A172 (cell line): ENCODE data around the gene XYLT1. TPM values are rescaled to one million over a fixed set of nuclear protein-coding genes. Genes with fewer than 3 reads are reported as not detected.

ENCODE experiments used
- DNase-seq: peaks from one replicate; pipeline ENCODE4 v3.0.0-alpha.2; 2015; ENCODE audit warnings: low spot score
- total RNA-seq: library from RNA; depleted of rRNA; stranded (reverse); fragments of >200 nt; shearing (Covaris generic); gene quantifications from 2 replicates; pipeline ENCODE4 v1.2.3, GENCODE V29; 2014

Gene XYLT1
- total RNA-seq, 1 experiment from 2014 or later: not detected

DNA sequence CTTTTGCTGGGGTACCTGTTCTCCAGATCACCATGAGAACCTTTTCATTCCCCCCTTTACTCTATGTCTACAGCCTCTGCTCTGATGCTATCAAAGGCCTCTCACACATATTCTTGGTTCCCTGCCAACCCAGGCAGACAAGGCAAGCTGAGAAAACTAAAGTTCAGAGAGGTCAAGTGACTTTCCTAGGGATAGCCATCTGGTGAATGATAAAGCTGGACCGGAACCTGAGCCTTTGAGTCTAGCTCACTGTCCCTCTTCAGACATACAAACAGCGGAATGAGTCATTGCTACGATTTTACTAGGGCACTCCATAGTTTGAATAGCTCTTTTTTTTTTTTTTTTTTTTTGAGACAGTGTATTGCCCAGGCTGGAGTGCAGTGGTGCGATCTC lies 73.3 kb downstream of the XYLT1 start:
- no peak for DNase-seq

GRCh38 chr16:17396762-17397498 lies 73.8 kb downstream of the XYLT1 start:
- DNase-seq: no peak

DNA sequence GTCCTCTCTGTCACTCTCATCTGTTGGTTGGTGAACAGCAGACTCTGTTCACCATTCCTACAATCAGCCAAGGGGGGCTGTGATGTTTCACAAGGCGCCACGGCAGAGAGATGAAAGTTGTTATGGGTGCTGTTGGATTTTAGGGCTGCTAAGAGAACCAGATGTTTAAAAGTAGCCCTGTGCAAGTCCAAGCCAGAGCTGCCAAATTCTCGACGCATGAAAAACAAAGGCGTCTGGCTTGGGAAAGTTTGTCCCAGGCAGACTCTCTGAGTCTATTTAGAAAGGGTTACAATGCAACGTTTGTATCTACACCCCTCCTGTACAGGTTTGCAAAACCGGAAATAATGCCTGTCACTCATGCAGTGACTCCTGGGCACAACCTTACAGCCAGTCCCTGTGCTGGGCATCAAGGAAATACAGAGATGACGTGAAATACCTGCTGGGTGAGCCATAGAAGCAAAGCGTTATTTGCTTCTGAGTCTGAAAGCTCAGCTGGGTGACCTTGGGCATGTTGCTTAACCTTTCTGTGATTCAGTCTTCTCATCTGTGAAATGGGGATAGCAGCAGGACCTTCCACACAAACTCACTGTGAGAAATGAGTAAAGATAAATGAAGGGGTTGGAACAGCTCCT lies 74.8 kb downstream of the XYLT1 start:
- no peak for DNase-seq

GRCh38 chr16:17392857-17393692 lies 77.7 kb downstream of the XYLT1 start:
- no peak for DNase-seq

DNA sequence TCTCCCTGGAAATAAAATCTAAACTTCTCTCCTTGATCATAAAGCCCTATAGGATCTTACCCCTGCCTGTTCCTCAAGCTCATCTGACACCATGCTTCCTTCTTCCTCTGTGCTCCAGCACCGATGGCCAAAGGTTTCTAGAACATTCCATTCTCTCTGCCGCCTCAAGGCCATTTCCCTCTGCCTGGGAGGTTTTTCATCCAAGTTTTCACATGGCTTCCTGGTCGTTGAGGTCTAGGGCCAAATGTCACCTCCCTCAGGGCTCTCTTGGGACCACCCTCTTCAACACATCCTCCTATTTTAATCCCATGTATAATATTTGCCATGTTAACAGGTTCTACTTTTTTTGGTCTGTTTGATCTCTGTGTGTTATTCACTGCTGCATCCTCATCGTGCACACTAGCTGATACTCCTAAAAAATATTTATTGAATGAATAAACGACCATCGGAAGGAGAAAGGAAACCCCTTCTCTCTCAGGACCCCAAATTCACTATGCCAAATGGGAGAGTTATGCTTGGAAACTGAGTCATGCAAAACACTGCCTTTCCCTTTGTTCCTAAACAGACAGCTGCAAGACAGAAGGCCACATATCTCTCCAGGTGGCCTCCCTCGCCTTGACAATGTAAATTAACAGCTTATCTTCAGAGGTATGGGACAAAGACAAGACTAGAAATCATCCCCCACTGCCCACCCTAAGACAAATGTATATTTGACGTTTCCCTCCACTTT lies 78.5 kb downstream of the XYLT1 start:
- DNase-seq: no peak

- no peak for DNase-seq
These were observed 79.0 kb downstream of the XYLT1 start for GRCh38 chr16:17391715-17392114.

- DNase-seq: no peak
These were observed 81.4 kb downstream of the XYLT1 start for GRCh38 chr16:17389384-17389783.

- no peak for DNase-seq
These were observed 83.5 kb downstream of the XYLT1 start for GRCh38 chr16:17387256-17387655.

DNA sequence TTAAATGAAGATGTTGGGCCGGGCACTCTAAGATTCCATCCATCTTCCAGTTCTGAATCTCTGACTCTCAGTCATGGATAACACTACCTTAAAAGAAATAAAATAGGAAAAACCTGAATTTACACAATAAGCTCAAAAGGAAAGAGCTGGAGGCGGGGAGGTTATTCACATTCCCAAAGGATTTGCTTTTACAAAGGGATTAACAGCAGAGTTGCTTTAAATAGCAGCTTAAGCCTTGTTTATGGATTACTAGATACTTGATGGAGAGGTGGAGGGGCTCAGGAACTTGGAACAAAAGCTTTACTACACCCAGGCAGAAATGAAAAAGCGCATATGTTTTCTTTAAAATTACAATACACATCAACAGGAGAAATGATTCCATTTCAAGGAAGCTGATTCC lies 84.5 kb downstream of the XYLT1 start:
- DNase-seq: no peak

DNA sequence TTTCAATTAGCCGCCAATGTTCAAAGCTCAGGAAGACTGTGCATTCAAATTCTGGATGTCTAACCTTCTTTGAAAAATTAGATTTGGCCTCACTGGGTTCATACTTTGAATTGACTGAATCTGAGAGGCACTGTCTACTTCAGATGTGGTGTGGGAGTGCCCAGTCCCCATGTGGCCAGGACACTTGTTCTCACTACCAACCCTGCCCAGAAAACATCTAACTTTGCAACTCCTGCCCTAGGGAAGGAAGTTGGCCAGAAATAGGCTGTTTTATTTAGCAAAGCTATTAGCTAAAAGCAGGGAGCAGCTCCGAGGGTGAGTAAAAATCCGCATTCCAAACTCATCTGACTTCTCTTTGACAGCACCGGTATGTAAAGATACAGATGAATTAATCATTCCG lies 86.3 kb downstream of the XYLT1 start:
- DNase-seq: no peak

GRCh38 chr16:17382949-17383863 lies 87.6 kb downstream of the XYLT1 start:
- no peak for DNase-seq

DNA sequence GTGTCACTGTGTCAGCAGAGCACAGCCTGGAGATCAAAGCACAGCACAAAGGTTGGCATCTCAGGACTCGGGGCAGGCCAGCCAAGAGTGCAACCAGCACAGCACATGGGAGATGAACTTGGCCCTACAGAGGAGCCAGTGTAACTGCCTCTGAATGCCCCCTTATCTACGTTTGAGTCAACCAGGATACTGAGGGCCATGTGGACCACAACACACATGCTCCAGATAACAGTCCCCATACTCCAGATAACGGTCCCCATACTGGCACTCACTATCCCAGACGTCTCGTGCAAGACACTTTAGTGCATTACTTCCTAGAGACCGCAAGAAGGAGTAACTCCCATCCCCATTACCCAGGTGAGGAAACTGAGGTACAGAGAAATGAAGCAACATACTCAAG lies 88.2 kb downstream of the XYLT1 start:
- no peak for DNase-seq

- no peak for DNase-seq
These were observed 89.0 kb downstream of the XYLT1 start for GRCh38 chr16:17381784-17382183.

GRCh38 chr16:17380613-17381012 lies 90.1 kb downstream of the XYLT1 start:
- no peak for DNase-seq

- DNase-seq: no peak
These were observed 91.6 kb downstream of the XYLT1 start for GRCh38 chr16:17379121-17379571.

- no peak for DNase-seq
These were observed 93.1 kb downstream of the XYLT1 start for GRCh38 chr16:17377360-17378324.

GRCh38 chr16:17375461-17376304 lies 95.1 kb downstream of the XYLT1 start:
- DNase-seq: no peak

GRCh38 chr16:17374668-17375255 lies 96.0 kb downstream of the XYLT1 start:
- no peak for DNase-seq
